GM06990 (cell line): Measurements from ENCODE around the gene VSTM4.

Experiments used
- DNase-seq: peaks from one replicate; pipeline ENCODE4 v3.0.0-alpha.2; 2011; ENCODE audit not compliant: insufficient read length; ENCODE audit errors: extremely low read depth
- H3K27me3 ChIP-seq: replicated peaks from 2 replicates; pipeline ENCODE4 v1.6.0; 2011; ENCODE audit warnings: low read length; ENCODE audit not compliant: control insufficient read depth, insufficient read depth
- H3K36me3 ChIP-seq: 2 replicates; pipeline ENCODE4 v1.5.1; 2011; ENCODE audit warnings: low read length; ENCODE audit not compliant: control insufficient read depth, insufficient read depth
- H3K4me3 ChIP-seq: replicated peaks from 2 replicates; pipeline ENCODE4 v1.5.1; 2011; ENCODE audit warnings: low read depth, mild to moderate bottlenecking, control low read depth, low read length
- TF ChIP-seq, protein P1 (sequence below): IDR thresholded peaks from 2 replicates; pipeline ENCODE4 v1.5.1; 2011; ENCODE audit warnings: low read length, control low read depth, mild to moderate bottlenecking, inconsistent platforms; ENCODE audit not compliant: insufficient read depth, poor library complexity, severe bottlenecking

The VSTM4 gene

GRCh38 chr10:49093922-49094321, 21.4 kb downstream of the VSTM4 start:
- no peak for DNase-seq
- TF ChIP-seq, protein P1, sequence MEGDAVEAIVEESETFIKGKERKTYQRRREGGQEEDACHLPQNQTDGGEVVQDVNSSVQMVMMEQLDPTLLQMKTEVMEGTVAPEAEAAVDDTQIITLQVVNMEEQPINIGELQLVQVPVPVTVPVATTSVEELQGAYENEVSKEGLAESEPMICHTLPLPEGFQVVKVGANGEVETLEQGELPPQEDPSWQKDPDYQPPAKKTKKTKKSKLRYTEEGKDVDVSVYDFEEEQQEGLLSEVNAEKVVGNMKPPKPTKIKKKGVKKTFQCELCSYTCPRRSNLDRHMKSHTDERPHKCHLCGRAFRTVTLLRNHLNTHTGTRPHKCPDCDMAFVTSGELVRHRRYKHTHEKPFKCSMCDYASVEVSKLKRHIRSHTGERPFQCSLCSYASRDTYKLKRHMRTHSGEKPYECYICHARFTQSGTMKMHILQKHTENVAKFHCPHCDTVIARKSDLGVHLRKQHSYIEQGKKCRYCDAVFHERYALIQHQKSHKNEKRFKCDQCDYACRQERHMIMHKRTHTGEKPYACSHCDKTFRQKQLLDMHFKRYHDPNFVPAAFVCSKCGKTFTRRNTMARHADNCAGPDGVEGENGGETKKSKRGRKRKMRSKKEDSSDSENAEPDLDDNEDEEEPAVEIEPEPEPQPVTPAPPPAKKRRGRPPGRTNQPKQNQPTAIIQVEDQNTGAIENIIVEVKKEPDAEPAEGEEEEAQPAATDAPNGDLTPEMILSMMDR, result no peak
- H3K27me3 ChIP-seq, result no peaks in the 10 kb centered on the region; the same call in 1 of the 2 replicates
- no peak overlapping the region for H3K4me3 ChIP-seq
- H3K36me3 ChIP-seq, result no peaks in the 10 kb centered on the region

- Histone ChIP-seq H3K36me3 (no peaks in the 10 kb centered on the region), H3K4me3 (no peak overlapping the region), H3K27me3 (no peaks in the 10 kb centered on the region; the same call in 1 of the 2 replicates)
- TF ChIP-seq, protein P1, result no peak
- DNase-seq, result no peak
Observed at GRCh38 chr10:49092477-49092876, 22.8 kb downstream of the VSTM4 start.

DNA sequence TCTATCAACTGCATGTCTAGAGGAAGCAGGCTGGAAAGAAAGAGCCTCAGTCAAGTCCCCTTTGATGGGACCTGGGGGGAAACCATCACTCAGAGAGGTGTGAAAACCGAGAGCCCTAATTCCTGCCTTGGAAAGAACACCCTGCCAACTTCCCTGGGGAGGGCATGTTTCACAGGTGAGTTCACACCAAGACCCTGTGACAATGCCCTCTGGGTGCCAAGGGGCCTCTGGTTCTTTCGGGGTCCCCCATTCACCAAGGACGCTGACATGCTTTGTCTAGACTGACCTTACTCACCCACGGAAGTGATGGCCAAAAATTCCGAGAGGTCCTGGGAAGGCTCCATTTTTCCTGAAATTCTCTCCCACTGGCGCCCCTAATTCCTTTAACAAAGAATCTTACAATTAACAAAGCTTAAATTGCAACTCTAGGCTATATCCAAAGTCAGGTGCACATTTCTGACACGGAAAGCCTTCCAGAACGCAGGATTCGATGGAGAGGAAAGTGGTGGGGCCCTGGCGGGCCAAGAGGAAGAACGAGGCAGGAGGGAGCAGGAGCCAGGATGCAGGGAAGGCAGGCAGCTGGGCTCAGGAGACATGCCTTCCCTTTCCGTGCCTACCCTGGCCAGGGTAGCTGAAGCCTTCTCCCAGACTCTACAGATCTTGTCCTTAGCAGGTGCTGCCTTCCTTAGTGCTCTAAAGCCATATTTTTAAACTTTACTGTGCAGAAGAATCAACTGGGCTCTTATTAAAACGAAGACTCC, 23.7 kb downstream of the VSTM4 start:
- no peaks in the 10 kb centered on the region for H3K36me3 ChIP-seq
- TF ChIP-seq, protein P1, result no peak

GRCh38 chr10:49090696-49091380, 24.5 kb downstream of the VSTM4 start:
- H3K27me3 ChIP-seq, result no peaks in the 10 kb centered on the region; the same call in 1 of the 2 replicates
- TF ChIP-seq, protein P1, result no peak
- H3K4me3 ChIP-seq, result no peak overlapping the region
- no peak for DNase-seq
- no peaks in the 10 kb centered on the region for H3K36me3 ChIP-seq

More for the DNA sequence above, 23.7 kb downstream of the VSTM4 start:
- H3K4me3 ChIP-seq, result no peak overlapping the region
- H3K27me3 ChIP-seq, result no peaks in the 10 kb centered on the region; the same call in 1 of the 2 replicates
- DNase-seq, result no peak

DNA sequence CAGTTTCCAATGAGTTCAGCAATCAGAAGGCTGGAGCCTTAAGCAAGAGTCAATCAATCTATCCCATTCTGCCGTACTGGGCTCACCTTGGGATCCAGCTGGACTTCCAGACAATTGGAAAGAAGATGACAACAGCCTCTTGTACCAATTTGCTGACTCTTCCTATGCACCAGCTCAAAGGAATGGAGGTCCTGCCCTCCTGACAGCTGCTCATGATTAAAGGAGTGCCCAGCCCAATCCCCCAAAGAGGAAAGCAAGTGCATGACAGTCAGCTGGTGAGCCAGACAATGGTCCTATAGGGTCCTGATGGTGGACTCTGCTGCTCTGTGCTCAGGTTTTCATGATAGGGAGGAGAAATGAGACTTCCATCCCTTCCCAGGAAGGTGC, 25.1 kb downstream of the VSTM4 start:
- TF ChIP-seq, protein P1, result no peak
- Histone ChIP-seq H3K4me3 (no peak overlapping the region), H3K27me3 (no peaks in the 10 kb centered on the region; the same call in 1 of the 2 replicates), H3K36me3 (no peaks in the 10 kb centered on the region)
- no peak for DNase-seq
